Tibial nerve (tissue), 4 donors: ENCODE measurements around the gene PHLPP1. TPM values are rescaled to one million over a fixed set of nuclear protein-coding genes. Genes with fewer than 3 reads are reported as not detected.

ENCODE experiments used
- DNase-seq, 2 donors: peaks; one replicate each; pipeline ENCODE4 v3.0.0-alpha.2; 2019; ENCODE audit warnings: low spot score in 2 of 2
- H3K27ac ChIP-seq, 4 donors: fragments of 200-600 bp; sonication (generic) in 3 of 4; one replicate each; pipeline ENCODE4 v1.5.1; 2017 to 2019; ENCODE audit warnings: mild to moderate bottlenecking in 1 of 4
- H3K27me3 ChIP-seq, 2 donors: fragments of 200-600 bp; sonication (generic) in 1 of 2; one replicate each; pipeline versions ENCODE4 v1.5.1 to v1.6.0; 2017 to 2019
- H3K36me3 ChIP-seq, 3 donors: fragments of 200-600 bp; sonication (generic); one replicate each; pipeline ENCODE4 v1.5.1; 2018 to 2019
- H3K4me1 ChIP-seq, 4 donors: fragments of 200-600 bp; sonication (generic) in 3 of 4; one replicate each; pipeline ENCODE4 v1.5.1; 2017 to 2019
- H3K4me3 ChIP-seq, 4 donors: fragments of 200-600 bp; sonication (generic) in 3 of 4; one replicate each; pipeline ENCODE4 v1.5.1; 2017 to 2019; ENCODE audit warnings: mild to moderate bottlenecking in 1 of 4, moderate library complexity in 1 of 4
- H3K9me3 ChIP-seq, 4 donors: fragments of 200-600 bp; sonication (generic) in 3 of 4; one replicate each; pipeline ENCODE4 v1.5.1; 2017 to 2019
- CTCF ChIP-seq, 5 experiments: fragments of 200-600 bp in 3 of 5; fragments of 450-650 bp in 2 of 5; sonication (generic) in 3 of 5; IDR thresholded peaks; one replicate each; pipeline ENCODE4 v1.5.1; 2016 to 2019; ENCODE audit warnings: antibody characterized with exemption in 5 of 5, mild to moderate bottlenecking in 3 of 5, moderate library complexity in 2 of 5
- EP300 ChIP-seq, 2 donors: sonication (generic); formaldehyde crosslinking; IDR thresholded peaks; one replicate each; pipeline ENCODE4 v1.6.1; 2017; ENCODE audit warnings: antibody characterized with exemption in 2 of 2, mild to moderate bottlenecking in 1 of 2
- POLR2A ChIP-seq, 2 donors: fragments of 450-650 bp; IDR thresholded peaks; one replicate each; pipeline ENCODE4 v1.6.1; 2017; ENCODE audit warnings: antibody characterized with exemption in 2 of 2, mild to moderate bottlenecking in 2 of 2, moderate library complexity in 2 of 2
- WGBS, 2 donors: methylation state at CpG; one replicate each; pipeline ENCODE4 v1.1.5; 2018; 5-methylcytosine and 5-hydroxymethylcytosine counted together
- total RNA-seq, 4 donors: library from RNA; depleted of rRNA; stranded (reverse); fragments of >200 nt; gene quantifications; one replicate each; pipeline ENCODE4 v1.1.0, GENCODE V29; 2016

PHLPP1 gene
- total RNA-seq, 4 donors from 2014 or later, result 11.4 to 16.1 (median 14.5) TPM

DNA sequence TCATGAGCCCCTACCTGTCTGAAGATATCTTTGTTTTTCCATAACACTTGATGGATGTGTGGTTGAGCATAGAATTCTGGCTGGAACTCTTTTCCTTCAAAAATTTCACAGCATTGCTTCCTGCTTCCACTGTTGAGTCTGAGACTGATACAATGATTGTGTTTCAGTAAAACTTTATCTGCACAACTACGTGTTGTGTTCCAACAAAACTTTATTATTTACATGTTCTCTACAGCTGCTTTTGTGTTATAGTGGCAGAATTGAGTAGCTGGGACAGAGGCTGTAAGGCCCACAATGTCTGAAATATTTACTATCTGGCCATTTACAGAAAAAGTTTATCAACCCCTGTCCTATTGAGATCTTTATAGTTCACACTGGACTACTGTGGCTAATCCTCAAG is 275.3 kb downstream of the PHLPP1 start:
- DNase-seq, result no peak
- no peak overlapping the region for H3K4me3 ChIP-seq
- H3K36me3 ChIP-seq, result no peaks in the 10 kb centered on the region
- H3K9me3 ChIP-seq, result no peaks in the 10 kb centered on the region
- no peak overlapping the region for H3K27ac ChIP-seq
- H3K4me1 ChIP-seq, result peaks cover 0 to 5% (median 0%) of the 10 kb centered on the region in 4 donors
- H3K27me3 ChIP-seq, result no peaks in the 10 kb centered on the region
- no peak for TF ChIP-seq CTCF (IDR thresholded peaks at IDR 0.05)
- no peak for TF ChIP-seq POLR2A (IDR thresholded peaks at IDR 0.05)
- no peak for TF ChIP-seq EP300 (IDR thresholded peaks at IDR 0.05)
- WGBS, 2 donors, result 63 to 66% methylated on average over 1 of the region's 1 CpG

GRCh38 chr18:62991389-62991788 is 276.0 kb downstream of the PHLPP1 start:
- Histone ChIP-seq H3K4me3 (no peak overlapping the region), H3K4me1 (peaks cover 0 to 5% (median 0%) of the 10 kb centered on the region in 4 donors), H3K27ac (no peak overlapping the region), H3K27me3 (no peaks in the 10 kb centered on the region), H3K9me3 (no peaks in the 10 kb centered on the region), H3K36me3 (no peaks in the 10 kb centered on the region)
- DNase-seq, result no peak
- TF ChIP-seq EP300 (IDR thresholded peaks at IDR 0.05) (no peak), CTCF (IDR thresholded peaks at IDR 0.05) (no peak), POLR2A (IDR thresholded peaks at IDR 0.05) (no peak)
- 83 to 88% methylated on average over 8 of the region's 8 CpGs for WGBS, 2 donors

DNA sequence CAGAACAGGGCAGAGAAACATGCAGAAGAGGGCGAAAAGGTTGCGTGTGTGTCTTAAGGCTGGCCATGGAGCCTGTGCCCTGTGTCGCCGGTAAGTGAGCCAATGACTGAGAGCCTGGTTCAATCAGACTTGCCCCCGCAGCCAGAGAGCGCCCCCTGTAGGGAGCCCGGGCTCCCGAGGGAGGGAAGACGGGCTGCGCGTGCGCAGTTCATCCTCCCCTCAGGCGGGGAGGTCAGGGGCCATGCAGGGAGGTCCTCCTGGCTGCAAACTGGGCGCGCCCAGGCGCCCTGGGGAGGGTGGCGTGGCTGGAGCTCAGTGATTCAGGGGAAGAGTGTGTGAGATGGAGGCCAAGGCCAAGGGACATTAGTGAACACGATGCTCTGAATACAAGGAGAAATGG is 276.6 kb downstream of the PHLPP1 start:
- H3K9me3 ChIP-seq, result no peaks in the 10 kb centered on the region
- no peak overlapping the region for H3K4me3 ChIP-seq
- 95% methylated on average over 17 to 18 of the region's 18 CpGs for WGBS, 2 donors
- H3K36me3 ChIP-seq, result no peaks in the 10 kb centered on the region
- no peaks in the 10 kb centered on the region for H3K27me3 ChIP-seq
- H3K4me1 ChIP-seq, result peaks cover 0 to 5% (median 0%) of the 10 kb centered on the region in 4 donors
- no peak for TF ChIP-seq CTCF (IDR thresholded peaks at IDR 0.05)
- no peak for DNase-seq
- H3K27ac ChIP-seq, result no peak overlapping the region

DNA sequence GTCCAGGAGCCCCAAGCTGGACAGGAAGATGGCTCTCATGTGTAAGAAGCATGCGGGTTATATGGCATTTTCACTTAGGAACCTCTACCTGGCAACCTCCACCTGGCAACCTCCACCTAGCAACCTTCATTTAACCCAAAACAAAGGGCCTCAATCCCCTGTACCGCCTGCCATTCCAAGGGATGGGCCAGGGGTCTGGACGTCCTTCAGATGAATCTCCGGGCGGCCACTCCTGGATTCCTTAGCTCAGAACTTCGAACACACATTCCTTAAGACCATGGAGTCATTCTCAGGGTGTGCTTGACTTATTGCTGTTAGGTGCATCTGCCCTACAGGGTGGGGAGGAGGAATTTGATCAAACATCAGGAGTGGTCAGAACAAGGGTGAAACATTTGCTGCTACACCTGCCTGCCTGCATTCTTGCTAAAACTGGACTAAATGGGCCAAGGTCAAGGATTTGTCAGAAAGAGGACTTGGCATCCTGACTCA is 277.6 kb downstream of the PHLPP1 start:
- TF ChIP-seq POLR2A (IDR thresholded peaks at IDR 0.05), result no peak
- no peak for TF ChIP-seq EP300 (IDR thresholded peaks at IDR 0.05)
- no peak for TF ChIP-seq CTCF (IDR thresholded peaks at IDR 0.05)
- no peaks in the 10 kb centered on the region for H3K27me3 ChIP-seq
- H3K27ac ChIP-seq, result no peak overlapping the region
- WGBS, 2 donors, result 86 to 93% methylated on average over 6 of the region's 6 CpGs
- DNase-seq, result no peak
- no peaks in the 10 kb centered on the region for H3K9me3 ChIP-seq
- no peak overlapping the region for H3K4me3 ChIP-seq
- peaks cover 0 to 5% (median 0%) of the 10 kb centered on the region in 4 donors for H3K4me1 ChIP-seq
- H3K36me3 ChIP-seq, result no peaks in the 10 kb centered on the region

GRCh38 chr18:62996566-62996965 is 281.2 kb downstream of the PHLPP1 start:
- H3K4me3 ChIP-seq, result no peak overlapping the region

GRCh38 chr18:62997076-62997475 is 281.7 kb downstream of the PHLPP1 start:
- Histone ChIP-seq H3K27ac (no peak overlapping the region), H3K4me1 (peaks cover 0 to 12% (median 1%) of the 10 kb centered on the region in 4 donors), H3K4me3 (no peak overlapping the region), H3K9me3 (no peaks in the 10 kb centered on the region), H3K27me3 (no peaks in the 10 kb centered on the region), H3K36me3 (no peaks in the 10 kb centered on the region)
- WGBS, 2 donors, result 52% methylated on average over 4 of the region's 4 CpGs
- TF ChIP-seq CTCF (IDR thresholded peaks at IDR 0.05) (no peak), POLR2A (IDR thresholded peaks at IDR 0.05) (no peak), EP300 (IDR thresholded peaks at IDR 0.05) (no peak)
- no peak for DNase-seq

More at GRCh38 chr18:62996566-62996965, 281.2 kb downstream of the PHLPP1 start:
- H3K27me3 ChIP-seq, result no peaks in the 10 kb centered on the region
- H3K4me1 ChIP-seq, result peaks cover 0 to 12% (median 1%) of the 10 kb centered on the region in 4 donors
- H3K9me3 ChIP-seq, result no peaks in the 10 kb centered on the region
- no peak for TF ChIP-seq EP300 (IDR thresholded peaks at IDR 0.05)
- DNase-seq, result no peak
- H3K36me3 ChIP-seq, result no peaks in the 10 kb centered on the region
- 81 to 83% methylated on average over 9 of the region's 9 CpGs for WGBS, 2 donors
- H3K27ac ChIP-seq, result no peak overlapping the region
